Stimulated activated CD4-positive, alpha-beta T cell treated with anti-CD3 and anti-CD28 coated beads, Interleukin-4, amount 100 ng/mL, for 1 hour (primary cell): Measurements from ENCODE around the gene SYT9.
"Not testable (repeated sequence)": the region's sequence is repeated elsewhere in the genome, so short reads cannot be mapped to it uniquely, and the experiment has no call there.

Experiments
- DNase-seq: peaks from one replicate; pipeline ENCODE4 v3.0.0-alpha.2; 2020

Gene SYT9

DNA sequence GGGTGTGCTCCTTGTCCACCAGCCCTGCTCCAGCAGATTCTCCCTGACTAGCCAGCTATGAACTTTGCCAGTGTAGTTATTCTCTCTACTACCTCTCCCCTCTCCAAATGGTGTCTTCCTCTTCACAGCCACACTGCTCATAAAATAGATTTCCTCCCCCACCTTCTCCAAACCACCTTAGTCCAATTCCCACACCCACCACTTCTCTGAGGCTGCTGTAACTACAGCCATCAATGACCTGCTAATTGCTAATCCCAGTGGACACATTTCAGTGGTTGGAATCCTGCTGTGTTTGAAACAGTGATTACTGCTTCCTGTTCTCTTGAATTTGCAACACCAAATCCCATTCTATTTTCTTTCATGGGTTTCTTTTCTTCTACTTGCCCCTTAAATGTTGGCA is 23.4 kb downstream of the SYT9 start:
- no peak for DNase-seq

DNA sequence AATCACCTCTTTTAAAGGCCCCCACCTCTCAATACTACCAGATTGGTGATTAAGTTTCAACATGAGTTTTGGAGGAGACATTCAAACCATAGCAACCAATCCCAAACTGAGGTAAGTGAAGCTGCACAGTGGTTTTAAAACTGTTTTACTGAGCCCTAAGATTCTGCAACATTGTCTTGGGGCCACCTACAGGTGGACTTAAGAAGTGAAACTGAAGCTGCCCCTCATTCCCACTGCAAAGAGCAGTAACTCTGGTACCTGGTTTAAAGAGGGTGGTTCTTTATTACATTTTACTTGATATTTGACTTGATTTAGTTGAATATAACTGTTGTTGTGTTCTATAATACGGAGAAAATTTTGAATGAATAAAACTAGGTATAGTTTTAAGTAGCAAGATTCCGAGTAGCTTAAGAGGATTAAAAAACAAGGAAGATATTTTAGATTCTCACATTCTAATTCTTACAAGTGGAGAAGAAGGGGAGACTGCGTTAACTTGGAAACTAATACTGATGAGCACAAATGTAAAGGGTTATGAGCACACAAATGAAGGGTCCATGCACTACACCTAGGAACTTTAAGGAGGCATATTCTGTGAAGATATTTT is 26.7 kb downstream of the SYT9 start:
- no peak for DNase-seq

DNA sequence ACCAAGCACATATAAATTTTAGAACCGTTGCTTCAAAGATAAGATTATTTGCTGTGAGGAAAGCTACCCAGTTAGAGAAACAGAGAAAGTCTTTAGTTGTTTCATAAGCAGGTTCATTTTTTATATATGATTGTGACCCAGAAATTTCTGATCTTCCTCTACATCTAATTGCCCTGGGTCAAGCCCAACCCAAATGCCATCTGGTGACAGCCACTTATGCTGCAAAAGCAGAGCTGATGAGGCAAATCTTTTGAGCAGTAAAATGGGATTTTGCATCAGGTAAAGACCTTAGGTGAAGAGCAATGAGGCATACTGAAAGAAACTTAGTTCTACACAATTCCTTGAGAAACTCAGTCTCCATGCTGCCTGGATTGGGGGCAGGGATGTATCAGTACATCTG is 28.0 kb downstream of the SYT9 start:
- DNase-seq = no peak

DNA sequence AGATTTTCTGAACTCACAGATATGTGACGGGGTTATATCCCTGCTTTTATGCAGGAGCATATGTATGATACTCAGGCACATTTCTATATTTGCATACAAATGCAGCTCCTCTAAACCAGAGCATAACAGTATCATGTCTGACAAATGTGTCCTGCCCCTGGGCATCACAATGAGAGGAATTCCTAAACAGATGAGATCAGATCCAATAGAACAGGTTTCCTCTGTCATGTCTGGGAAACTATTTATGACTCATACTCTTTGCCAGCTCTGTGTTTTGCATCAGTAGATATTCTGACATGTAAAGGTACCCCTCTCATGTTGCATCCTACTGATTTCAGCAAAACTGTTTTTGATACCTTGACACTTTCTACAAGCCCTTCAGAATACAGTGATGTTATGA is 29.4 kb downstream of the SYT9 start:
- no peak for DNase-seq

DNA sequence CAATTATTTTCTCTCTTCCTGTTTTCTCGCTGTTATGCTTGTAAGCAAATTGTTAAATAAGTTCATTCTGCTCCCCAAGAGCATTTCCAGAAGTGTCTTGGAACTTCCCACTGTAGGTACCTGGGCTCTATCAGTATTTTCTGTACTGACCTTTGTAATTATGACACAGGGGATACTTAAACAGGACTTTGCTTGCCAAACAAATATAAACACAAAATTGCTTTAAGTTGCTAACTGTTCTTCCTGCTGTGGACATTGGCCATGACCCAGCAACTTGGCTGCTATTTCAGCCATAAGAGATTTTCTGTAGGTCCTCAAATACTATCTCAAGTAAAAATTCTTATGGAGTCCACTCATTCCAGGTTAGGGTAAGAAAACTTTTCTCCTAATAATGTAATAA is 30.1 kb downstream of the SYT9 start:
- no peak for DNase-seq

DNA sequence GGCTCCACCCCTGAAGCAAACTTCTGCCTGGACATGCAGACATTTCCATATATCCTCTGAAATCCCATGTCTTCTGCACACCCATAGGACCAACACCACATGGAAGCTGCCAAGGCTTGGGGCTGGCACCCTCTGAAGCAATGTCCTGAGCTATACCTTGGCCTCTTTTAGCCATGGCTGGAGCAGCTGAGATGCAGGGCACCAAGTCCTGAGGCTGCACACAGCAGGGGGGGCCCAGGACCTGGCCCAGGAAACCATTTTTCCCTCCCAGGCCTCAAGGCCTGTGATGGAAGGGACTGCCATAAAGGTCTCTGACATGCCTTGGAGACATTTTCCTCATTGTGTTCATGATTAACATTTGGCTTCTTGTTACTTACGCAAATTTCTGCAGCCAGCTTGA is 34.5 kb downstream of the SYT9 start:
- DNase-seq = no peak

DNA sequence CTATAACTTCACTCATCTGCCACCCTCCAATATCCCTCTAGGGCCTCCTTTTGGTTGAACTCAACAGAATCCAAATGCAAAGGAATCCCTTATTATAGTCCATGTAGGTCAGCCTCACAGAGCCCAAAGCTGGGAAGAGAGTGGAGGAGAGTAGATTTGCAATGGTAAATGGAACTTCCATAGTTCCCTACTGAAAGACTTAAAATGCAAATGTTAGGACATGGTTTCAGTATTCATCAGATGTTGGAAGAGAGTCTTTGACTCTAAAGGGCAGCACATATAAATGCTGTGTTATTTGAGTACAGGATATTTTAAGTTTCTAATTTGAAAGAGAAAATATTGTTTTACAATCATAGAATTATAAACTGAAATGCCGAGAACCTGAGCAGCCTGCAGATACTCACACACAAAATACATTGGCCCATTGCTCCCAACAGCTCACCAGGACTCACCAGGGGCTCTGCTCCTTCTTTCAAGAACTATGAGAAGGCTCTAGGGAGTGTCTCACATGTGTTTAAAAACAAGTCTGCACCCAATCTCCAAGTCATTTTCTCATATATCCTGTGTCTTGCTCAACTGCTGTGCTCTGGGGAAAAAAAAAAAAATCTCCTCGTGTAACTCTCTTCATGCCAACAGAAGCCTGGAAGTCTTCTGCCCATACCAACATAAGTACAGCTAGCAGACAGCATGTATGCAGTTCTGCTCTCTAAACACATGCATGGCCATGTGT is 39.6 kb downstream of the SYT9 start:
- no peak for DNase-seq

DNA sequence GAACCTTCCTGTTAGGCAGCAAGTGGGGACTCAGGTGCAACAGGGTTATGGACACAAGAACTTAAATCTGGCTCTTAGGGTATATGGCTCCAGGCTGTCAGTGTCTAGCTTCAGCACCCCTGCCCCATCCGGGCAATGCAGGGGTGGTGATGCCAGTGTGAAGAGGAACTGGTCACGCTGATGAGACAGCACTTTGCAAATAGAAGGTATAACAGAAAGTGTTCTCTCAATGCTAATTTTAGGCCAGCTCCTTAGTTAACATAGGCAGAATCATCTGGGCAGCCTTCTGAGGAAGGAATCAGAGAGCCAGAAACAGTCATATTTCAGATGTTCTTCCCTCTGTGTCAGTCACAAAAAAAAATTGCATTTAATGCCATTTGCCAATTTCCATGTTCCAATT is 41.2 kb downstream of the SYT9 start:
- DNase-seq = no peak

DNA sequence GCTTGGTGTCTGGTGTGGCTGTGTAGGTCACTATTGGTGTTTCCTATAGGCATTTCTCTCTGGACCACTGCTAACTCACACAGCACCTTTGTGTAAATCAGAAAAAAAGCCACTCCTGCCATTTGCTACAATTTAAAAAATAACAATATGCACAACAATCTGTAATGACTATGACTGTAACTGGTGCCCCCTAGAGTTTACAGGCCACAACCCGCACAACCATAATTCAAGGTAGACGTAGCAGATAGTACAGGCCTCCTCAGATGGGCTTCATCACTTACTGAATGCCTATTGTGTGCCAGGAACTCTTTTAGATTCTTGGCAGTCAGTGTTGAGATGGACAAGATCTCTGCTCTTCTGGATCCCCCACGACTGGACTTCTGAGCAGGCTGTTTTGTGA is 47.7 kb downstream of the SYT9 start:
- no peak for DNase-seq

DNA sequence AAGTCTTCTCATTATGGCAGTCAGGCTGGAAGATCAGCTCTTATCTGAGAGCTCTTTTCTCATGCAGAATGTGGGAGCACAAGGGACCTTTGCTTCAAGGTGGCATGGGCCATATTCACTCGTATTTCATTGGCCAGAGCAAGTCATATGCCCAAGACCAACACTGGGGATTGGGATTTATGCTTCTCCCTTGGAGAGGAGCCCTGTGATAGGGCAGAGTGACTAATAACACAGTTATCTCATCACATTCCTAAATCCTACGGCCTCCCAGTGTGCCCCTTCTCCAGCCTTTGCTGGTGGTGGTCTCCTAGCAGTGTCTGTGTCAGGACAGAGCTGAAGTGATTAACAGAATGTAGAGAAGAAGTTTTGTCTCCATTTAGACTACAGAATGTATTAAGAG is 48.6 kb downstream of the SYT9 start:
- DNase-seq = no peak

DNA sequence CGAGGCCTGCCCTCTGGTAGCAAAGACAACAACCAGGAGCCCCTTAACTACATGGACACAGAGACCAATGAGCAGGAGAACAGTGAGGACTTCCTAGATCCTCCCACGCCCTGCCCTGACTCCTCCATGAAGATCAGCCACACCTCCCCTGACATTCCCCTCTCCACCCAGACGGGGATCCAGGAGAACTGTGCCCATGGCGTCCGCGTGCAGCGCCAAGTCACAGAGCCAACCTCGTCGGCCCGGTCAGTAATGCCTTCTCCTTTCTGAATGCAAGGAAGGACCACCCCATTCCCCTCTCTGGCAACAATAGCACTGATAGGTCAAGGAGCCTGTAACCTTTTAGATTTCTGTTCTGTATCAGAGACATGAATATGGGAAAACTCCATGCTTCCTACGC is 51.4 kb downstream of the SYT9 start:
- DNase-seq = no peak

DNA sequence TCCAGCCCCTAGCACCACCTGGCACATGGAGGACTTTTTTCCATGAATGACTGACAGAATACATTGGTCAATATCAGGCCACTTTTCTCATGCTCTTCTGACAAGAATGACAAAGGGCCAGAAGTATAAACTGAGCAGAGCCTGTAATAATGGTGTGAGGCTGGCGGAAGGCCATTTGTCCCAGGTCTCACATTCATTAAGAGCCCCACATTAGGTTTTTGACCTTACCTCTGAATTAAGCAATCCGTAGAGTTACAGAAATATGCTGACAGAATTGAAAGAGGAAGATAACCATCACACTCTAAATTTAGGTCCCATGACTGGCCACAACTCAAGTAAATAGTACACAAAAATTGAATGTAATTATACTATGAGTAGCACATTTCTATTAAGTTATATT is 55.2 kb downstream of the SYT9 start:
- DNase-seq = no peak

DNA sequence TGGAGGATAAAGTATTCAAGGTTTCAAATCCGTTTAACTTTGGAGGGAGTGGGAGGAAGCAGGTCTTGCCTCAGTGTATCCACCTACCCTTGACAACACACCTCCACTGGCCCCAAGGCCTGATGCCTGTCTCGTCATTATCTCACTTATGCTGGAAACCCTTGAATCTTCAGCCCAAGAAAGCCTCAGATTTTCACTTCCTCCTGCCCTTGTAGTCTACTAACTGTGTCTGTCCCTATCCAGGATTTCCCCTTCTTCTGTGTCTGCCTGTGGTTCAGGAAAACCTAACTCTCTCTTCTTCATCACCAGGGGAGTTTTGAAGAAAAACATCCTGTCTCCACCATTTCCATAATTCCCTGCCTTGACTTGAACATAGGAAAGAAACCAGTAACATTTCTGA is 56.1 kb downstream of the SYT9 start:
- no peak for DNase-seq

DNA sequence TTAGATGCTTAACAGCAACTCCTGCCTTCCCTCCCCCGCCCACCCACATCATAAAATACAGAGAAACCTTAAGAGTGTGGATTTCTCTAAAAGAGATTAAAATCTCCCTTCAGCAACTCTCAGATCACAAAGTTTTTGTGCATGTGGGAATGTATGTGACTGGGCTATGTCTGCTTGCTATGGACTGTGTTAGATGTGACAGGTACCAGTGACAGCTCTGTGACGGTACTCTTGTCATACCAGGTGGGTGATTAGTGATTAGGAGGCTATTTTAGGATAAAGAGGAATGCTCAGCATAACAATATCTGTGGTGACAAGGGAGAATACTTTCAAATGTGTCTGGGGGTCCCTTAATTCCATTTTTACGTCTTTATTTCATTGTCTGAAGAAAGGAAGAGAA is 60.2 kb downstream of the SYT9 start:
- DNase-seq = no peak

DNA sequence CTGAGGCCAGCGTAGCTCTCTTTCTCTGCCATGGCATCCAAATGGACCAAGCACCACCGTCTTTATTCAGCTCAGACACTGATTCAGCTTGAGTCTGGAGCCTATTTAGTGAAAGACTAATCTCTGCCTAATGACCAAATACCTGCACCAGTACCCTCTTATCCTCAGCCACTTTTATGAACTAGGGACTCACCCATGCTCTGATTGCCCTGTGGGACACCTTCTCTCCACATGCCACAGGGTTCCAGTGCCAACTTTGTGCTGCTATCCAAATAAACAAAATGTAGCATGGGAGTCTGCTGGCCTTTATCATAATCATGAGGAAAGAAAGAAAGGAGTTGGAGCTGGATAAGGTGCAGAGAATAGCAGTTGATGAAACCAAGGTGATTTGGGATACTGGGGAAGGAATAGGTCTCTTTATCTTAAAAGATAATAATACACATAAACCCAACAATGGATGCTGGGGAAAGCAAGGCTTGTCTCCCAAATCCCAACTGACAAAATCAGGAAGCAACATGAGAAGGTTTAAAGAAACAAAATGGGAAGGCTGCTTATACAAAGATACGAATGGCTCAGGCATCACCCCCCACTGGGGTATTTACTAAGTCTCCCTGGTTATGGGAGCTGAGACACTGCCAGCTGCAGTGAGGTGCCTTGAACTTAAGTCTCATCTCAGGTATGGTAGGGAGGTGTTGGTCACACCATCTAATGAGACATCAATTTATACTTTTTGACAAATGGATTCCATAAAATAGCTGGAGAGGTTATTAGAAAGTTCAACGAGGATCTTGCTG is 63.3 kb downstream of the SYT9 start:
- DNase-seq = no peak

DNA sequence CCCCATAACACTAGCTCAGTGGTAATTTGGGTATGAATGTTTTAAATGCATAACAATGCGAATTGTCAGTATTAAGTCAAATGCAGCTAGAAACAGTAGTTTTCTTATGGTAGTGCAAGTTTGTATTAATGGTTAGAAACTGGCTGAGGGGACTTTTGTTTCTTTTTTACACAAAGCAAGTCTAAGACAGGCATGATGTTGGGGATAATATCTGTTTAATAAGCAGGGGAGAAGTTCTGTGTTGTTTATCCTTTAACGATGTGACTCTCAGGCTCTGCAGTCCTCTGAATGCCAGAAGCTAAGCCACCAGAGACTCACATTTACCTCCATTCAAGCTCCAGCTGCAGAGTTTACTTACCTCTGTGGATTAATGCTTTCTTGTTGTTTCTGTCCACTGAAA is 67.8 kb downstream of the SYT9 start:
- no peak for DNase-seq

DNA sequence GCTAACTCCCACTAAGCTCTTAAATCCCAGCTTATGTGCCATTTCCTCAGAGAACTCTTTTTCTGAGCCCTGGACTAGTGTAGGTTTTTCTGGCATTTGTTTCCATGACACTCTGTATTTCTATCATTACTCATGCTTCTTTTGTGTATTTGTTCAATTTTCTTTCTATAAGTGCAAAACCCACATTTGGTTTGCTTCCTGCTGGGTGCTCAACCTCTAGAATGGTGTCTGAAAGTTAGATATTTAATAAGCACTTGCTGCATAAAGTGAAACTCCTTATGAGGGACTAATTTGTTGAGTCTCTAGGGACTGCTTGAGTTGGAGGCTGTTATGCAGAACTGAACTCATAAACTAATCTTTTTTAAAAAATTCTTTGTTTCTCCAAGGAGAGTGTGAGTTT is 68.6 kb downstream of the SYT9 start:
- DNase-seq = no peak

DNA sequence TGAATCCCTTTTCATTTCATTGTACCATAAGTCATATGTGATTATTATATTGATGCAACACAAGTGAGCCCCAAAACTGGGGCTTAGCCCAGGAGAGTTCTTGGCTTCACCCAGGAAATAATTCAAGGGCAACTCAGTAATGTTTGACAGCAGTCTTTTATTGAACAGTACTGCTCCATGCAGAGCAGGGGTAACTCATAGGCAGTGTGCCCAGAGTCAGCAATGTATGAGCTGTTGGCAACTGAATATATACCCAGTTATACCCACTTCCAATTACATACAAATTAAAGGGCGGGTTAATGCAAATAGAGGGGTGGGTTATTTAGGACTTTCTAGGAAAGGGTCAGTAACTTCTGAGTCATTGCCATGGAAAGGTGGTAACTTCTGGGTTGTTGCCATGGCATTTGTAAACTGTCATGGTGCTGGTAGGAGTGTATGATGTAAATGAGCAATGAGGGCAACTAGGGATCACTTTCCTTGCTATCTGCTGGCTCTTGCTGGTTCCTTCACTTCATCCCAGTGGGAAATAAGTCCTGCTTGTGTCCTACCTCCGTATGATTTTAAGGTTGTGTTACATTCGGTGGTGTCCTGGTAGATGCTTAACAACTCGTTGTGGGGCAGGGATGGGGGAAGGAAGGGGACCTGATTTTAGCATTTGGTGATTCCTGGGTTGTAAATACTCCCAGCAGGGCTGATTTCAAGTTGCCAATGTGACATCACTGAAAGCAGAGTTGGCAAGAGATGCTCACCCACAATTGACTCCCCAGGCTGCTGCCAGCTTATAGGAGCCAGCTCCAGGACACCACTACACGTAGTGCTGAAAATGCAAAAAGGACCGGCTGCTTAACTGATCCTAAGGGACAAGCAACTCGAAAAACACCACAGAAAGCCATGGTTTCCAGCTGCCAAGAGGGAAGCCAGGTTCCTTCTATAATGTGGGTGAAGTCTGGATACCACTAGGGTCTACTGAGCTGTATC is 70.1 kb downstream of the SYT9 start:
- no peak for DNase-seq

DNA sequence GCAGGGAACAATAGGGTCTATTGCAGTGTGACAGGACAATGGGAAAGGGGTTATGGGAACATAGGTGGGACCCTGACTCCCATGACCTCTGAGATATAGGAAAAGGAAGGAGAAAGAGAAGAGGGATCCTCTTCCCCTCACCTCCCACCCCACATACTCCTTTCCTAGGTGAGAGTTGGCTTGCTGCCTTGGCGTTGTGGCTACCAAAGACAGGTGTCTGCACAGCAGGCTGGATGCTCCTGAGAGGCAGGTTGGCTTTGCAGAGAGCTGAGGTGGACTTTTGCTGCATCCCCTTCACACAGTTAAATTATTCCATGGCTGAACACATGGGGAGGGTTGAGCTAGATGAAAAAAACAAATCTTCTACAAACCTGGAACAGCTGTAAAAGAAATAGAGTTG is 80.7 kb downstream of the SYT9 start:
- DNase-seq = no peak

DNA sequence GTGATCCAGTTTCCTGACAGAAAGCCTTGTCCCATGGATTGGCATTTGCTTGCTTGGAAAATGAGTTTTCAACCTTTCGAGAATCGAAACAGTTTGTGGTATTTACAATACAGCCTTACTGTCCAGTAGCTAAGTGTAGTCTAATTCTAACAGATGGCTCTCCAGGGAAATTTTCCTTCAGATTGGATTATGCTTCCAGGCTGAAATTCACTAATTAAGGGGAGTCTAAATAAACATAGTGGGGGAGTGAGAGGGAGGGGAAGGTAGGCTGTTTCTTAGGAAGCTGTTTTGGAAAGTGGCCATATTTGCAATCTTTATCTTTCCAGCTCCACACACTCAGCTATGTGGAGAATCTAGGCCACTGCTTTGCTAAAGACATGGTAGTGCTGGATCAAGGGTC is 81.3 kb downstream of the SYT9 start:
- DNase-seq = no peak

DNA sequence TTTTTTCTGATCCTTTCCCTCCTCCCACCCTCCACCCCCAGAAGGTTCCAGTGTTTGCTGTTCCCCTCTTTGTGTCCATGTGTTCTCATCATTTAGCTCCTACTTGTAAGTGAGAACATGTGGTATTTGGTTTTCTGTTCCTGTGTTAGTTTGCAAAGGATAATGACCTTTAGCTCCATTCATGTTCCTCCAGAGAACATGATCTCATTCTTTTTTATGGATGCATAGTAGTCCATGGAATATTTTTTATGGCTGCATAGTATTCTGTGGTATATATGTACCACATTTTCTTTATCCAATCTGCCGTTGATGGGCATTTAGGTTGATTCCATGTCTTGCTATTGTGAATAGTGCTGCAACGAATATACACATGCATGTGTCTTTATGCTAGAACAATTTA is 83.7 kb downstream of the SYT9 start:
- DNase-seq = not testable (repeated sequence)

DNA sequence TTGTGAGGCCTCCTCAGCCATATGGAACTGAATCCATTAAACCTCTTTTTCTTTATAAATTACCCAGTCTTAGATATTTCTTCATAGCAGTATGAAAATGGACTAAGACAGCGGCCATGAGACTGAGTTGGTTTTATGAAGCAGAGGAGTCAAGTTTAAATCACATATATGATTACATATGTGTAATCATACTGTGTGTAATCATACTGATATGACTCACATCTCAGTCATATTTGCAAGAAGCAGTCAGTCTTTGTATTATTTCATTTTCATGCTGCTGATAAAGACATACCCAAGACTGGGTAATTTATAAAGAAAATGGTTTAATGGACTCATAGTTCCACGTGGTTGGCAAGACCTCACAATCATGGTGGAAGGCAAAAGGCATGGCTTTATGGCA is 89.8 kb downstream of the SYT9 start:
- DNase-seq = no peak
